BE2C (cell line): ENCODE measurements around the gene SMKR1.
"Not testable (repeated sequence)": the region's sequence is repeated elsewhere in the genome, so short reads cannot be mapped to it uniquely, and the experiment has no call there.

ENCODE experiments used
- DNase-seq: peaks from one replicate; pipeline ENCODE4 v3.0.0-alpha.2; 2020
- H3K27me3 ChIP-seq: fragments of 250-450 bp; sonication (Bioruptor Pico); 2 replicates; pipeline ENCODE4 v1.5.1; 2020; ENCODE audit warnings: mild to moderate bottlenecking
- H3K36me3 ChIP-seq: fragments of 250-450 bp; sonication (Bioruptor Pico); 2 replicates; pipeline ENCODE4 v1.5.1; 2020; ENCODE audit warnings: mild to moderate bottlenecking
- H3K4me1 ChIP-seq: fragments of 250-450 bp; sonication (Bioruptor Pico); 2 replicates; pipeline ENCODE4 v1.5.1; 2020
- H3K4me3 ChIP-seq: 2 replicates; pipeline ENCODE4 v1.5.1; 2011; ENCODE audit warnings: low read depth, low read length
- H3K9me3 ChIP-seq: fragments of 250-450 bp; sonication (Bioruptor Pico); 2 replicates; pipeline ENCODE4 v1.5.1; 2020
- CTCF ChIP-seq: IDR thresholded peaks from 2 replicates; pipeline ENCODE4 v1.5.1; 2012; ENCODE audit warnings: mild to moderate bottlenecking, low read depth, low read length

SMKR1 gene

GRCh38 chr7:129517931-129518330 is 15.6 kb downstream of the SMKR1 start:
- H3K27me3 ChIP-seq, result no peaks in the 10 kb centered on the region
- DNase-seq, result no peak
- no peaks in the 10 kb centered on the region for H3K36me3 ChIP-seq
- H3K4me1 ChIP-seq, result no peaks in the 10 kb centered on the region
- no peak for TF ChIP-seq CTCF
- H3K9me3 ChIP-seq, result no peaks in the 10 kb centered on the region
- no peak overlapping the region for H3K4me3 ChIP-seq

GRCh38 chr7:129519464-129519863 is 17.1 kb downstream of the SMKR1 start:
- Histone ChIP-seq H3K9me3 (no peaks in the 10 kb centered on the region), H3K4me1 (no peaks in the 10 kb centered on the region), H3K36me3 (no peaks in the 10 kb centered on the region), H3K4me3 (no peak overlapping the region), H3K27me3 (no peaks in the 10 kb centered on the region)
- TF ChIP-seq CTCF, result no peak
- DNase-seq, result no peak

- H3K36me3 ChIP-seq, result no peaks in the 10 kb centered on the region
- H3K9me3 ChIP-seq, result no peaks in the 10 kb centered on the region
- H3K4me1 ChIP-seq, result no peaks in the 10 kb centered on the region
- H3K27me3 ChIP-seq, result no peaks in the 10 kb centered on the region
- no peak for TF ChIP-seq CTCF
- DNase-seq, result no peak
- H3K4me3 ChIP-seq, result no peak overlapping the region
Measured at GRCh38 chr7:129522088-129522970, 20.0 kb downstream of the SMKR1 start.

- no peak for DNase-seq
- no peak overlapping the region for H3K4me3 ChIP-seq
- H3K27me3 ChIP-seq, result no peaks in the 10 kb centered on the region
- H3K9me3 ChIP-seq, result no peaks in the 10 kb centered on the region
- H3K4me1 ChIP-seq, result no peaks in the 10 kb centered on the region
- no peaks in the 10 kb centered on the region for H3K36me3 ChIP-seq
- TF ChIP-seq CTCF, result no peak
Measured at GRCh38 chr7:129522971-129523340, 20.6 kb downstream of the SMKR1 start.

GRCh38 chr7:129523924-129524323 is 21.6 kb downstream of the SMKR1 start:
- TF ChIP-seq CTCF, result no peak
- H3K36me3 ChIP-seq, result no peaks in the 10 kb centered on the region
- no peak for DNase-seq
- no peak overlapping the region for H3K4me3 ChIP-seq
- H3K27me3 ChIP-seq, result no peaks in the 10 kb centered on the region
- H3K9me3 ChIP-seq, result no peaks in the 10 kb centered on the region
- H3K4me1 ChIP-seq, result no peaks in the 10 kb centered on the region

- H3K36me3 ChIP-seq, H3K9me3 ChIP-seq, DNase-seq, H3K4me1 ChIP-seq, H3K4me3 ChIP-seq, H3K27me3 ChIP-seq: not testable (repeated sequence)
Measured at GRCh38 chr7:129524405-129524804, 22.1 kb downstream of the SMKR1 start.
